Eye (tissue), 1 donor: Measurements from ENCODE around the gene MRPL20.
A peak's percentile ranks its signal among the peaks of the same experiment; 100 is the strongest.
"Not testable (repeated sequence)": the region's sequence is repeated elsewhere in the genome, so short reads cannot be mapped to it uniquely, and the experiment has no call there.

ENCODE experiments used
- DNase-seq: peaks from one replicate; pipeline ENCODE4 v3.0.0-alpha.2; 2015

Gene MRPL20

DNA sequence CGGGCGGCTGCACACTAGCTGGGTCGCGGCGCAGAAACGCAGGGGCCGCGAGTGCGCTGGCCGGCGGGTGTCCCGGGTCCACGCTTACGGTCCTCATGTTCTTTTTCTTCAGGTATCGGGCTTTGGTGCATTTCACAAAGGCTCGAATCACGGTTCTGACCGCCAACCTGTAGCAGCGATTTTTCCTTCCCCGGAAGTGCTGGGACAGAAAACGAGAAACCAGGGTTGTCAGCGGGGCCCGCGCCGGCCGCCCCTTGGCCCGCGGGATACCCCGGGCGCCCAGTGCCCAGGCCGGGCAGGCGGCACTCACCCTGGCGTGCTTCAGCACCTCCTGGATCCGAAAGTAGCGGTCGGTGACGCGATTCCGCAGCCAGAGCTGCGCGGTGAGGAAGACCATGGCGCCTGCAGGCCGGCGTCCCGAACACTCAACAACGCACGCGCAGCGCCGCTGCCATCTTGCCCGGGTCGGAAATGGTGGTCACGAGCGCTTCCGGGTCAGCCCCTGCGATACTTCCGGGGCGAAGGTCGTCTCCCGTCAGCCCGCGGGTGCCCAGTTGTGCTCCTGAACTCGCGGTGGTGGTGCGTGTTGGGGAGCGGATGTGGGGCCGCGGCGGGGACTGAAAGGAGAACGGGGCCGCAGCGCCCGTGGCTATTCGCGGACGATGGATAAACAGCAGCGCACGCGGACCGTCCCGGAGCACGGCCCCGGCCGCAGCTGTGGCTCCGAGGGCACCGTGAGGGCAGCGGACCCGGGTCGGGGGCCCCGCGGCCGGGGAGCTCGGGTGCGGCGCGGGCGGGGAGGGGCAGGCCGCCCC lies at the start of gene MRPL20:
MRPL20 (minus strand) TSS at position 473 of the 815 bp plus-strand sequence; CDS start at position 397, 76 bp downstream.
- peak; percentile 97 for DNase-seq

DNA sequence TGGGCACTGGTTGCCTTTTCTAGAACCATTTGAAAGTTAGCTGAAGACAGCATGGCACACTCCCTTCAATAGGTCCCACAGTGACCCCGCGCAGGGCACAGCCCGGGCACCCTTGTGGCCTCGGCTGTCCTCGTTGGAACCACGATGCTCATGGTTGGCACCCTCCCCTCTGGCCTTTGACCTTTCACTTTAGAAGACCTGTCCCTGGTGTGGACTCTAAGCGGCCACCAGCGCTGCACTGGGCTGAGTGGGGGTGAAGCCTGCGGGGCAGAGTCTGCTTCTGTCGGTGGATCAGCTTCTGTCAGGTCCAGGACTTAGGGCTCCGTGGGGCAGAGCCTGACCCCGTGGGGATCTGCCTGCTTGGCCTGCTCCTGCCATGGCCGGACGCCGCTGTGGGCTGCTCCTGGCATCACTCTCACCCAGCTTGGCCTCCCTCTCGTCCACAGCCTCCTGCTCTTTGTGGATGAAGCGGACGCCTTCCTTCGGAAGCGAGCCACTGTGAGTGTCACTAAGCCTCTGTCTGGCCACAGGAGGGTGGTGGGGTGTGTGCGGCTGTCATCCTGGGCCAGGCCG lies 49.7 kb upstream of the MRPL20 start:
- DNase-seq, result not testable (repeated sequence)

DNA sequence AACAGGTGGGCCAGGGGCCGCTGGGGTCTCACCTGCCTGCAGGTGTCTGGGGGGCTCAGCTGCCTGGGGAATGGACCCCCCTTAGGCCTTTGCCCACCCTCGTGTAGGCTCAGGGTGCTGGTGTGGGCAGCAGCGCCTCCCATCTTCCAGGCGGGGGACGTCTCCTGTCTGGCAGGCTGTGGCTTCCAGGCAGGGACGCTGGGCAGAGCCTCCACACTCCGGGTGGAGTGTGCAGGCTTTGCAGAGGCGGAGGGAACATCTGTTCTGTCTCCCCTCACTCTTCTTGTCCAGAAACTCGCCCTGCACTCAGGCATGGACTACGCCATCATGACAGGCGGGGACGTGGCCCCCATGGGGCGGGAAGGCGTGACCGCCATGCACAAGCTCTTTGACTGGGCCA lies 48.8 kb upstream of the MRPL20 start:
- not testable (repeated sequence) for DNase-seq

DNA sequence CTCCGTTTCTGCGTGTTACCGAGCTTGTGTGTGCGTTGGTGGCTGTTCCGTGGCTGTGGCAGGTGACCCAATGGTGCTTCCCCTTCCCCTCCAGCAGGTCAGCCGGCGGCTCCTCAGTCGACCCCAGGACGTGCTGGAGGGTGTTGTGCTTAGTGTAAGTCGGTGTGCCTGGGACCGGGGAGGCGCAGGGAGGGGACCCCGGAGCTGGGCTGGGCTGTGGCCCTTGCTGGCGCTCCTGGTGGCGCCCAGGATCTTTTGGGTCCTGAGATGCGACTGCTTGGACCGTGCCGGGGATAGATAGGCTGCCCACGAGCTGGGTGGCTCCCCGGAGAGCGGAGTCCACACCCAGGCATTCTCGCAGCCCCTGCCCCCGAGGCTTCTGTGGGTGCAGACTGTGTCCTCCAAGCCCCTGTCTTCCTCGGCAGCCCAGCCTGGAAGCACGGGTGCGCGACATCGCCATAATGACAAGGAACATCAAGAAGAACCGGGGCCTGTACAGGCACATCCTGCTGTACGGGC lies 48.3 kb upstream of the MRPL20 start:
- no peak for DNase-seq

DNA sequence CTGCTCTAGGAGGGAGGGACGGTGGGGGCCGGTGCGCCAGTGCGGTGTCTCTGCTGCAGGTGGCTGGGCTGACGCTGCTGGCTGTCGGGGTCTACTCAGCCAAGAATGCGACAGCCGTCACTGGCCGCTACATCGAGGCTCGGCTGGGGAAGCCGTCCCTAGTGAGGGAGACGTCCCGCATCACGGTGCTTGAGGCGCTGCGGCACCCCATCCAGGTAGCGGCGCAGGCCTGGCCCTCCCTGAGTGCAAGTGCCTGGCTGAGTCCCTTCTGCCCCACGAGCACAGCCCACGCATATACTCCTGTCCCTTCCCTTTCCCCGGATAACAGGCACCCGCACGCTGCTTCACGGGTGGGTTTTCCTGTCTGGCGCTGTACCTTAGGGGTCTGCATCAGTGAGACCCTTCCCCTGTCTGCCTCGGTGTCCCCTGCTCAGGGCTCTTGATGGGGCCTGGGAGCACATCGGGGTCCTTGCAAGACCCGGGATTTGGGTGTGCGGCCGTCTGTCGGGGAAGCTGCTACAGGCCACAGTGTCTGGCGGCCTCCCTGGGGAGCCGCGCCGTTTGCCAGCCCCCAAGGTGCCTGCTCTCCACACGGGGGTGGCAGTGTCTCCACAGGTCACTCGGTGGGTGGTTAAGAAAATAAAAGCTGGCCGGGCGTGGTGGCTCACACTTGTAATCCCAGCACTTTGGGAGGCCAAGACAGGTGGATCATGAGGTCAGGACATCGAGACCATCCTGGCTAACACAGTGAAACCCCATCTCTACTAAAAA lies 47.4 kb upstream of the MRPL20 start:
- not testable (repeated sequence) for DNase-seq

DNA sequence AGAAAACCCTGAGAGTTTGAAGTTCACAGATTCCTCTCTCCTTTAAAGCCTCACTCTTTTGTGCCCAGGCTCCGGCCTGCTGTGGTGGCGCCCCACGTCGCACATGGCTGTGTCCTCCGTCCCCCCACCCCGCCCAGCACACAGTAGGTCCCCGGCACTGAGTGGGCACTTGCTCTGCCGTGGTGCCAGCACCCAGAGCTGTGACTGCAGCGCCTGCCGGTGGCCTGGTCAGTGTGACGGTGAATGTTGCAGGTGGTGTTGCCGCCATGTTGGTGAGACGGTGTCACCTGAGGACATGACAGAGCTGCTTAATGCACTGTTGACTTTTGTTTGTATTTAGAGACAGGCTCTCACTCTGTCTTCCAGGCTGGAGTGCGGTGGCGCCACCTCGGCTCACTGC lies 45.8 kb upstream of the MRPL20 start:
- DNase-seq, result no peak

DNA sequence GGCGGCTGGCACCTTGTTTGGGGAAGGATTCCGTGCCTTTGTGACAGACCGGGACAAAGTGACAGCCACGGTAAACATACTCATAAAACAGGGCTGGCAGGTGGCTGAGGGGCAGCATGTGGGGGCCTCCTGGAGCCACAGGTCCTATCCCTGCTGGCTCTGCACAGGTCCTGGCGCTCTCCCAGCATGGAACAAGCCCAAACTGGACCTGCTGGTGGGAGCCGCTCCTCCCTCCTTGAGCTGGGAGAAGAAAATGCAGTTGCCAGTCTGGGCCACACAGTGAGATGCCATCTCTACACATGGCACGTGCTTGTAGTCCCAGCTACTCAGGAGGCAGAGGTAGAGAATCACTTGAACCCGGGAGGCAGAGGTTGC lies 45.3 kb upstream of the MRPL20 start:
- DNase-seq, result not testable (repeated sequence)

DNA sequence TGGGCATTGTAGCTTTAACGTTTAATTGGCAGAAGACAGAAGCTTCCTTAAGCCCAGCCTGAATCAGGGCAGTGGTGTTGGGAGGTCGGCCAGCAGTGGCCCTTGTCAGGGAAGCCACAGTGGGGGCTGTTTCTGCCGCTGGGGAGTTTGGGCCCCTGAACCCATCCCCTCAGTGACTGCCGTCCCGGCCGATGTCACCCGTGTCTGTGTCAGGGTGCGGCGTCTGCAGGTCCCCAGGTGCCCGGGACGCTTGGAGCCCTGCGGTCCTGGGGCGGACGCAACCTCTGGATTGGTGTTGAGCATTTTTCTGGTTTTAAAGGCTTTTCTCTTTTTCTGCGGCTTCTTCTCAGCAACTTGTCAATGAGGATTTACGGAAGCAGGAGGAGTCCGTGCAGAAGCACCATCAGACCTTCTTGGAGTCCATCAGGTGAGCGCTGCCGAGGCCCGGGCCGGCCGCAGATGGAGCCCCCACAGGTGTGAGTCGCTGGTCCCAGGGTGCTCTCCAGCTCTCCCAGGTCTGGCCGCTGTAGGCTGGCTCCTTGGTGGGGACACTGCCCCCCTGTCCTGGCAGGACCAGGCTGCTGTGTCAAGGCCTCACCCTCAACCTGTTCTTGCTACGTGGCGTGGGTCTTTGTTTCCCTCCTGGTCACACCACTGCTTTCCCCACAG lies 44.7 kb upstream of the MRPL20 start:
- DNase-seq, result no peak

DNA sequence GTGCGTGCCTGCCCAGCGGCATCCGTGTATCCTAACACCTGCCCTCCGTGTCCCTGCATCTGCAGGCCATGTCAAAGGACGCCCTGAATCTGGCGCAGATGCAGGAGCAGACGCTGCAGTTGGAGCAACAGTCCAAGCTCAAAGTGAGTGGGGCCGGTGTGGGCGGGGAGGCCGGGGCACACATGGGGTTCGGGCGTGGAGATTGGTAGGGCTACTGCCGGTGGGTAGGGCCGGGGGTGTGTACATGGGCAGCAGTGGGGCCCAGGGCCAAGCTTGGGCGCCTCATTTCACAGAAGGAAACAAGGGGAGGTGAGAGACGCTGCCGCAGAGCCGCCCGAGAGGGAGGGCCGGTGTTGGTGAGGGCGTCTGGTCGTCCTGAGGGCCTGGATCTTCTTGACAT lies 43.5 kb upstream of the MRPL20 start:
- DNase-seq, result not testable (repeated sequence)

DNA sequence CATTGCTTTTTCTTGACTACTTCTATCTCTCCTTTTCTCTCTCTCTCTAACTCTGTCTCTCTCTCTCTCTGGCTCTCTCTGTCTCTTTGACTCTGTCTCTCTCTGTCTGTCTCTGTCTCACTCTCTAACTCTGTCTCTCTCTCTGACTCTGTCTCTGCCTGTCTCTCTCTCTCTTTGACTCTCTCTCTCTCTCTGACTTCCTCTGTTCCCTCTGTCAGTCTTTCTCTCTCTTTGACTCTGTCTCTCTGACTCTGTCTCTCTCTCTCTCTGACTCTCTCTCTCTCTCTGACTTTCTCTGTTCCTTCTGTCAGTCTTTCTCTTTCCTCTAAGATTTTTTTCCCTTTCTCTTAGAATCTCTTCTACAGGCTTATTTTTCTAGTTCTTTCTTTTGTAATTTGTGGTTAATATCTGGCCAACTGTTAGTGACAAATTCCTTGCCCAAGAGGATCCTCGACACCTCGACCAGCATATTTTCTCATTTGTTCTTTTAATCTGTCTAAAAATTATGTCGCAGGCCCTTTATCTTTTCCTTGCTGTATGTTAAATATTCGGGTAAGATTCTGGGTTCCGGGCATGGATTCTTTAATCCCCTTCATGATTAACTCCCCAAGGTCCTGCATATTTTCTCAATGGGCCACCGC lies 42.1 kb upstream of the MRPL20 start, which contains the start of gene ATAD3C:
ATAD3C (plus strand) TSS at position 591 of the 641 bp plus-strand sequence. CDS start 995 bp downstream, outside the sequence.
- no peak for DNase-seq

DNA sequence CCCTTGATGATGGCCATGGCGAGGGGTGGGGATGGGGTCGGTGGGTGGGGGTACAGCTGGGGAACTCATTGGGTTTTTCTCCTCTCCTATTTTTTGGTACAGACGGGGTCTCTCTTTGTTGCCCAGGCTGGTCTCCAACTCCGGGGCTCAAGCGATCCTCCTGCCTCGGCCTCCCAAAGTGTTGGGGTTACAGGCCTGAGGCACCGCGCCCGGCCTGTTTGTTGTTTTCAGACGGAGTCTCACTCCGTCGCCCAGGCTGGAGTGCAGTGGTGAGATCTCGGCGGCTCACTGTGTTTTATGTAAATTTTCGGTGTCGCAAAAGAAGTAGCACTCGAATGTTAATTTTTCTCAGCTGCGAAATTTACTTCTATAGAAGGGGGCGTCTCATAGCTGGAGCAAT lies 39.5 kb upstream of the MRPL20 start:
- DNase-seq, result not testable (repeated sequence)

DNA sequence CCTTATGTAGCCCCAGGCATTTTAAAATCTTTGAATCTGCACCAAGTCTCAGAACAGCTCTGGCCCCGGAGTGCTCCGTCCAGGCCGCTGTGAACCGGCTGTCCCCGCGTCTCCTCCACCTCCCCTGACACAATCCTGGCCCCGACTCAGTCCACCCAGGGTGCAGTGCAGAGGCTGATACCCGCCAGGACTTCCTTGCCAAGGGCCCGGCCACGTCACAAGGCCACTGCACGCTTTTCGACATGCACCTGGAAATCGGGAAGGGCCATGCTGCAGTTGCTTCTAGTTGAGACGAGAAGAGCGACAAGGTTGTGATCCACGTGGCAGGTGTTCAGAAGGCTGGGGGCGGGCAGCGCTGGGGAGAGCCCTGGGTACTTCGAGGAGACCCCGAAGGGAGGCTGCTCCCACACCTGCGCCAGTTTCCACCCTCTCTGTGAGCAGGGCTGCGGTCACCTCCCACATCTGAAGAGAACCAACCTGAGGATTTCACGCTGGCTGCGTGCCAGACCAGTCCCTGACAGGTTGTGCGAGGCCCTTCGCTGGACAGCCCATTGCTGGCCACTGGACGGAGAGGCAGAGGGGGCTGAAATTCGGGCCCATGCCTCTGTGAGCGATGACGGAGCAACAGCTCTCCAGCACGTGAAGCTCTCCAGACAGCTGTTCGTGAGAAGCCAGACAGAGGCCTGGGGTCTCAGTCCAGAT lies 35.1 kb upstream of the MRPL20 start:
- no peak for DNase-seq

DNA sequence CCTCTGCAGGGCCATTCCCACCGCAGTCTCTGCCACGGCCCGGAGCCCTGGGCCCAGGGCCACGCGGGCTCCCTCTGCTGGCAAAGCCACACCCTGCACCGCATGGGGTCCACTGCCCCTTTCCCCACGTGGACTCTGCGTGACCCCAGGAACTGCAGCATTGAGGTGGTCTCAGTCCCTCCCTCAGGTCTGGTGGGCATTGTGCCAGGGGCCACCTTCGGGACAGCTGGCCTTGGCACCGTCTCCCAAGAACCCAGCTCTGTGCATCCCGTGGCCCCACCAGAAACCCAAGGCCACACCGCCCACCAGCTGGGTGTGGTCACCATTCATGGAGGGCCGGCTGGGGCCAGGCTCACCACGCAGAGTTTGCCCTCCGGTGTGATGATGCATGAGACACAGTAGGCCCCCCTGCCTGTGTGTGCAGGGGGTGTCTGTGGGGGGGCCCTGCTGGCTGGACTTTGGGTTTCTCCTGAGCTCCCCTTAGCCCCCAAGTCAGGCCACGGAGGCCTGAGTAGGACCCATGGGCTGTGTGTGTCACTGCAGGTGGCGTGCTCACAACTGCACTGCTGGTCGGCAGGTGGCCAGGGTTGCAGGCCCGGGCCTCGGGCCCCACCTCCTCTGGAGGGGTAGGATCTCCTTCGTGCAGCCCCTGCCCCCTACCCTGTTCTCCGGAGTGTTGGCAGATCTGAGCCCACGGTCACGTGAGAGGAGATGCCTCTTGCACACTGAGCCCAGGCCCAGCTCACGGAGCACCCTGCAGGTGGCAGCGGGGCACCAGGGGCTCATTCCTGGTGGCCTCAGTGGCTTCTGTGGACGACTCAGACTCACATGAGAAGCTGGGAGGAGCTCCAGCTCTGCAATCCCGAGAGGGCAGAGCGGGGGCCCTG lies 34.2 kb upstream of the MRPL20 start:
- peak; percentile 68 for DNase-seq

DNA sequence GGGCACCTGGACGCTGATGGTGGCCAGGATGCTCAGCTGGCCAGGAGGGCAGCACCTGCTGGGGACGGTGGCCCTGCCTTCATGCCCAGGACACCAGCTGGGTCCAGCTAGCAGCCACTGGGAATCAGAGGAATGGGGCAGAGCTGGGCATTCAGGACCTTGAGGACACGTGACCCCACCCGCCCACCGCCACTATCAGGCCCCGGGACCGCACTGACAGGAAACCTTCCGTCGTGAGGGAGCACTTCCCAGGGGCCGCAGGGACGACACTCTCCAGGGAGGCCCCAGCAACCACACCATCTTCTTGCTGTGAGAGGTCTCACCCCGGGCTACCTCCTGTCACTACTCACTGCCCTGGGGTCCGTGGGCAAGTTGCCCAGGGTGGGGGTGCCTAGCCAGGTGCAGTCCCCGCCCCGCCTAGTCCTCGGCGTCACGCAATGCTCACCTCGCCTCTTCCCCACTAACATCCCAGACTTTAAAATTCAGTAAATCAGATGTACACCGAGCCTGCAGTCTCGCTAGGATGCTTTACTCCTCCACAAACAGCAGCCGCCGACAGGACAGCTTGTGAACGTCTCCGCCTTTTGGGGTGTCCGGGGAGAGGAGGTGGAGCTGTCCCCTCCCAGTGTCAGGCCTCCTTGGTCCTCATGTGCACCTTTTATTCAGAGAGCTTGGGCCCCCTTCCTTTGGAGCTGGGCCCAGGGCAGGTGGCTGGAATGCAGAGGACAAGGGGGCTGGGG lies 33.3 kb upstream of the MRPL20 start:
- no peak for DNase-seq

DNA sequence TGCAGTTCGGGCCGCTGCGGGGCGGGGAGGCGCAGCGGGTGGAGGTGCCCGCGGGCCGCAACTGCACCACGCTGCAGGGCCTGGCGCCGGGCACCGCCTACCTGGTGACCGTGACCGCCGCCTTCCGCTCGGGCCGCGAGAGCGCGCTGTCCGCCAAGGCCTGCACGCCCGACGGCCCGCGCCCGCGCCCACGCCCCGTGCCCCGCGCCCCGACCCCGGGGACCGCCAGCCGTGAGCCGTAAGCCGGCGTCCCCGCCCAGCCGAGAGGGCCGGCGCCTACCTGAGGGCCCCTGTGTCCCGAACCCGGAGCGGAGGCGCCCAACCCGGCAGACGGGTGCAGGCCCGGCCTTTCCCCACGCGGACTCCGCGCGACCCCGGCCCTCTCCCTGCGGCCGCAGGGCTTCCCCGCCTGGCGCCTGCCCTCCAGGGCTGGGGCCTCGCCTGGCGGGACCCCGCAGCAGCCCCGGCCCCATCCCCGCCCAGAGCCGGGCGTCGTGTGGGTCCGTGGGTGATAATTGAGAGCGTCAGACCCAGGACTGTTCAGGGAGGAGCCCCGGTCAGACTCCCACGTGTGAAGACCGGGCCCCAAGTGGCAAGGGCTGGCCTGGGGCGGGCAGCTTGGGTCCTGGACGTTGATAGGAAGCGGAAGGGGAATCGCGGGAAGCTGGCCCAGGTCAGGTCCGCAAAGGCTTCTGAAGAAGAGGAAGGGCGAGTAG lies 32.6 kb upstream of the MRPL20 start:
- DNase-seq, result no peak

DNA sequence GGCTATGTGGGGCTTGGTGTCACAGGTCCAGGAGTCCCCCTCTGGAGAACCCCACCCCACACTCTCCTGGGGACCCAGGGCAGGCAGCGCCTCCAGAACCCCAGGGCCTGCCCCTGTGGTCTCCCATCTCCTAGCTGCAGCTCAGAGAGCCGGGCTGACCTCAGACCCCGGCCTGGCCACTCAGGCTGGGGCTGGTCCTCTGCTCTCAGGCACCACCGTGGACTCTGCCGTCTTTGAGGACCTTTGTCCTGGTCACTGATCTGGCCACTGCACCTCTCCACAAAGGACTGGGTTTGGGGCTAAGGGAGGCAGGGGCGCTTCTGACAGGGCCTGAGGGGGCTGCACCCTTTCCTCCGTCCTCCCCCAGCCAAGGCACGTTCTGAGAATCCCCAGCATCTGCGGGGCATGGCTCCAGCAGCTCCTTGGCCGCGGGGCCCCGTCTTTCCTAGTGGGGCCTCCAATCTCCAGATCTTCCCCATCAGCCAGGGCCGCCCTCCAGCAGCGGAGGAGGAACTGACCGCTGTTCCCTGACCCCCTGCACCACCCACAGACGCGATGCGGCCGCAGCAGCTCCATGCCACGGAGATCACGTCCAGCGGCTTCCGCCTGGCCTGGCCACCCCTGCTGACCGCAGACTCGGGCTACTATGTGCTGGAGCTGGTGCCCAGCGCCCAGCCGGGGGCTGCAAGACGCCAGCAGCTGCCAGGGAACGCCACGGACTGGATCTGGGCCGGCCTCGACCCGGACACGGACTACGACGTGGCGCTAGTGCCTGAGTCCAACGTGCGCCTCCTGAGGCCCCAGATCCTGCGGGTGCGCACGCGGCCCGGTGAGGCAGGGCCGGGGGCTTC lies 31.7 kb upstream of the MRPL20 start:
- no peak for DNase-seq

DNA sequence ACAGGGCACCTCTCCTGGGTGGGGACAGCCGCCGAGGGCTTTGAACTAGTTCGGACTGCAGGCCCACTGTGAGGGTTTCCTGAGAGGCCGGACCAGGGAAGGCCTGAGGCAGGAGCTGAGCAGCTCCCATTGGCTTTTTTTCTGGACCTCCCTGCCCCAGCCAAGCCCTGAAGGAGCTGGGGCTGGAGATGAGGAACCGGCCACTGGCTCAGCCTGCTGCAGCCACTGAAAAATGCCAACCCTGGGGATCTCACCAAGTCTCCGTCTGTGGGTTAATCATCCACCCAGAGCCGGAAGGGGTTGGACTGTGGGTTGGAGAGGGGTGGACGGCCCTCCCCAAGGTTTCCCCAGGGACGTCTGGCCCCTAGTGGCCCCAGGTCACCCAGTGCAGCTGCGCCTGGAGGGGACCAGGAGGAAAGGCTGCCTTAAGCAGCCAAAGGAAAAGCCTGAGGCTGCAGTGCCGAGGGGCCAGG lies 30.8 kb upstream of the MRPL20 start:
- no peak for DNase-seq
